GM23338 (cell line): Measurements from ENCODE around the gene PKD1L1. TPM values are rescaled to one million over a fixed set of nuclear protein-coding genes. Genes with fewer than 3 reads are reported as not detected.

Source experiments
- ATAC-seq: fragments of 200-7000 bp; cut with Tn5 transposase; 3 replicates; pipeline ENCODE4 v1.9.1; 2020
- DNase-seq: peaks from one replicate; pipeline ENCODE4 v3.0.0-alpha.2; 2015; ENCODE audit warnings: low spot score
- H2AFZ ChIP-seq: fragments of 200-600 bp; sonication (generic); 2 replicates; pipeline ENCODE4 v1.8.0; 2016; ENCODE audit warnings: antibody characterized with exemption, mild to moderate bottlenecking, moderate library complexity
- H3F3A ChIP-seq: fragments of 200-600 bp; sonication (generic); replicated peaks from 2 replicates; pipeline ENCODE4 v1.8.0; 2017; ENCODE audit warnings: antibody characterized with exemption, mixed run types, low read depth
- H3K27ac ChIP-seq: fragments of 200-600 bp; sonication (generic); 2 replicates; pipeline ENCODE4 v1.6.1; 2016; ENCODE audit warnings: low read depth
- H3K27me3 ChIP-seq: fragments of 200-600 bp; sonication (generic); 2 replicates; pipeline ENCODE4 v1.8.0; 2016; ENCODE audit warnings: mild to moderate bottlenecking, mixed run types, moderate library complexity; ENCODE audit not compliant: insufficient read depth
- H3K36me3 ChIP-seq: fragments of 200-600 bp; sonication (generic); 2 replicates; pipeline ENCODE4 v1.8.0; 2016; ENCODE audit warnings: mild to moderate bottlenecking; ENCODE audit not compliant: insufficient read depth
- H3K4me1 ChIP-seq: fragments of 200-600 bp; sonication (generic); 2 replicates; pipeline ENCODE4 v1.8.0; 2016; ENCODE audit warnings: mild to moderate bottlenecking, moderate library complexity; ENCODE audit not compliant: insufficient read depth
- H3K4me2 ChIP-seq: fragments of 200-600 bp; sonication (generic); 2 replicates; pipeline ENCODE4 v1.7.1; 2017; ENCODE audit warnings: mixed run types
- H3K4me3 ChIP-seq: fragments of 200-600 bp; sonication (generic); 2 replicates; pipeline ENCODE4 v1.6.1; 2016; ENCODE audit warnings: mixed run types
- H3K79me2 ChIP-seq: fragments of 200-600 bp; sonication (generic); replicated peaks from 2 replicates; pipeline ENCODE4 v1.8.0; 2017; ENCODE audit warnings: mild to moderate bottlenecking; ENCODE audit not compliant: insufficient read depth
- H3K9me2 ChIP-seq: fragments of 200-600 bp; sonication (generic); 2 replicates; pipeline ENCODE4 v1.8.0; 2017; ENCODE audit not compliant: insufficient read depth
- H4K20me1 ChIP-seq: fragments of 200-600 bp; sonication (generic); replicated peaks from 2 replicates; pipeline ENCODE4 v1.8.0; 2017; ENCODE audit warnings: mild to moderate bottlenecking; ENCODE audit not compliant: insufficient read depth
- H3K27ac Mint-ChIP-seq: 2 replicates; pipeline ENCODE4 v1.8.0; 2020; ENCODE audit warnings: inconsistent platforms, mild to moderate bottlenecking, moderate library complexity, mixed read lengths
- H3K27me3 Mint-ChIP-seq: 3 replicates; pipeline ENCODE4 v1.8.0; 2022; ENCODE audit warnings: low read depth, mild to moderate bottlenecking, moderate library complexity, mixed read lengths, inconsistent platforms; ENCODE audit not compliant: insufficient read depth, poor library complexity
- H3K36me3 Mint-ChIP-seq: 3 replicates; pipeline ENCODE4 v1.8.0; 2021; ENCODE audit warnings: low read depth, mild to moderate bottlenecking, inconsistent platforms, moderate library complexity, mixed read lengths
- H3K4me1 Mint-ChIP-seq: 3 replicates; pipeline ENCODE4 v1.8.0; 2020; ENCODE audit warnings: mild to moderate bottlenecking, inconsistent platforms, mixed read lengths
- H3K4me3 Mint-ChIP-seq: 3 replicates; pipeline ENCODE4 v1.8.0; 2021; ENCODE audit warnings: moderate library complexity, mild to moderate bottlenecking, inconsistent platforms, mixed read lengths
- H3K9me3 Mint-ChIP-seq: 3 replicates; pipeline ENCODE4 v1.8.0; 2020; ENCODE audit warnings: moderate library complexity, mild to moderate bottlenecking, inconsistent platforms, mixed read lengths
- CREB1 ChIP-seq: fragments of 250-450 bp; sonication (Bioruptor Pico); IDR thresholded peaks from 2 replicates; pipeline ENCODE4 v1.5.0; 2020; ENCODE audit warnings: low read depth, mild to moderate bottlenecking, moderate library complexity
- CTCF ChIP-seq, 2 experiments: fragments of 200-600 bp in 1 of 2; sonication (generic) in 1 of 2; conservative IDR thresholded peaks; 2 replicates each; pipeline versions ENCODE4 v1.5.1 to v1.6.1; 2016 to 2017; ENCODE audit warnings: antibody characterized with exemption in 2 of 2, low read depth in 2 of 2, mild to moderate bottlenecking in 2 of 2, moderate library complexity in 1 of 2
- ETS1 ChIP-seq: IDR thresholded peaks from 2 replicates; pipeline ENCODE4 v1.6.1; 2016; ENCODE audit warnings: antibody characterized with exemption
- EZH2 ChIP-seq: fragments of 200-600 bp; sonication (generic); IDR thresholded peaks from one replicate; pipeline ENCODE4 v1.8.0; 2017; ENCODE audit warnings: antibody characterized with exemption, mild to moderate bottlenecking, low read depth; ENCODE audit not compliant: unreplicated experiment
- EZH2phosphoT487 ChIP-seq: fragments of 200-600 bp; sonication (generic); IDR thresholded peaks from one replicate; pipeline ENCODE4 v1.8.1; 2018; ENCODE audit warnings: antibody characterized with exemption; ENCODE audit not compliant: unreplicated experiment
- NANOG ChIP-seq: IDR thresholded peaks from 2 replicates; pipeline ENCODE4 v1.6.1; 2016; ENCODE audit warnings: antibody characterized with exemption, borderline replicate concordance
- POLR2AphosphoS5 ChIP-seq: IDR thresholded peaks from 2 replicates; pipeline ENCODE4 v1.6.1; 2016; ENCODE audit warnings: antibody characterized with exemption, low read depth
- REST ChIP-seq: IDR thresholded peaks from one replicate; pipeline ENCODE4 v1.6.1; 2018; ENCODE audit warnings: antibody characterized with exemption; ENCODE audit not compliant: unreplicated experiment
- STAT1 ChIP-seq: IDR thresholded peaks from one replicate; pipeline ENCODE4 v1.6.1; 2016; ENCODE audit warnings: antibody characterized with exemption; ENCODE audit not compliant: unreplicated experiment
- ZNF114 ChIP-seq: fragments of 250-450 bp; sonication (Bioruptor Pico); IDR thresholded peaks from 2 replicates; pipeline ENCODE4 v1.5.0; 2020; ENCODE audit warnings: mild to moderate bottlenecking, moderate library complexity
- ZNF331 ChIP-seq: fragments of 250-450 bp; sonication (Bioruptor Pico); IDR thresholded peaks from 2 replicates; pipeline ENCODE4 v1.5.0; 2020; ENCODE audit warnings: low read depth, mild to moderate bottlenecking, moderate library complexity
- ZNF462 ChIP-seq: fragments of 250-450 bp; sonication (Bioruptor Pico); IDR thresholded peaks from 2 replicates; pipeline ENCODE4 v1.5.0; 2020; ENCODE audit warnings: mild to moderate bottlenecking, moderate library complexity
- polyA plus RNA-seq: library from polyadenylated mRNA; unstranded; fragments of >200 nt; fragmentation: Nextera tagmentation; extraction: Ambion mirVana; gene quantifications from 2 replicates; pipeline ENCODE4 v1.2.1, GENCODE V29; 2016
- total RNA-seq: library from RNA; depleted of rRNA; stranded (reverse); fragments of >200 nt; shearing (Covaris generic); gene quantifications from 2 replicates; pipeline ENCODE4 v1.2.3, GENCODE V29; 2014

Gene PKD1L1
- total and polyA plus RNA-seq, 2 experiments from 2014 or later, result 0.03 TPM; not detected in 1

DNA sequence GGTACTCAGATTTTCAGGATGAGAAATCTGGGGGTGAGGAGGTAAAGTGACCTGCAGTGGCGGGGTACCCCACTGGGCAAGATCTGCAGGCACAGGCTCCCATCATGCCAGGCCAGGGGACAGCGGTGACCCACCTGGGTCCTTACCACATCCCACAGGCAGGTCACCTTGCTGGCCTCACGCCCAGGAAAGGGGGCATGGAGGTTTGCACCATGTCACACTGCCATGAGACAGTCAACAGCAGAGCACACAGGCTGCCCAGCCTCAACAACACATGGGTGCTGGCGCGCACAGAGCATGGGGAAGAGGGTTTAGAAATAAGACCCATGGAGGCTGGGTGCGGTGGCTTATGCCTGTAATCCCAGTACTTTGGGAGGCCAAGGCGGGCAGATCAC, 914 bp downstream of the PKD1L1 start (continued):
- TF ChIP-seq CTCF (conservative IDR thresholded peaks at IDR 0.05; ENCODE audit: low read depth in 2 of 2) (no peak), ETS1 (no peak), STAT1 (no peak), ZNF331 (CRISPR knock-in tag) (no peak), EZH2 (no peak), POLR2AphosphoS5 (no peak), ZNF114 (no peak), EZH2phosphoT487 (no peak), NANOG (no peak), CREB1 (CRISPR knock-in tag) (no peak)

GRCh38 chr7:47946581-47947354, 1.5 kb downstream of the PKD1L1 start:
- H3K4me3 Mint-ChIP-seq, result no peak overlapping the region
- Histone ChIP-seq H3K36me3 (no peaks in the 10 kb centered on the region), H4K20me1 (no peaks in the 10 kb centered on the region), H3K27ac (no peak overlapping the region), H3K4me1 (peaks cover 13% of the 10 kb centered on the region), H2AFZ (no peak overlapping the region), H3F3A (no peaks in the 10 kb centered on the region), H3K4me2 (no peak overlapping the region), H3K4me3 (no peak overlapping the region), H3K79me2 (no peaks in the 10 kb centered on the region), H3K27me3 (no peaks in the 10 kb centered on the region), H3K9me2 (no peaks in the 10 kb centered on the region)
- DNase-seq (no peak), ATAC-seq (no peak)
- H3K27me3 Mint-ChIP-seq, result peaks cover 15% of the 10 kb centered on the region
- no peaks in the 10 kb centered on the region for H3K9me3 Mint-ChIP-seq
- H3K27ac Mint-ChIP-seq, result no peak overlapping the region
- peaks cover 22% of the 10 kb centered on the region for H3K4me1 Mint-ChIP-seq
- H3K36me3 Mint-ChIP-seq, result no peaks in the 10 kb centered on the region
- TF ChIP-seq ZNF462 (CRISPR knock-in tag), result no peak
- no peak for TF ChIP-seq NANOG
- no peak for TF ChIP-seq ZNF114
- TF ChIP-seq STAT1, result no peak
- no peak for TF ChIP-seq POLR2AphosphoS5
- no peak for TF ChIP-seq REST
